Ascending aorta (tissue), 2 donors: ENCODE data around the gene ITGA5. TPM values are rescaled to one million over a fixed set of nuclear protein-coding genes. Genes with fewer than 3 reads are reported as not detected.

ENCODE experiments used
- DNase-seq, 2 donors: peaks; one replicate each; pipeline ENCODE4 v3.0.0-alpha.2; 2019; ENCODE audit warnings: low spot score in 2 of 2
- H3K27ac ChIP-seq, 2 donors: fragments of 200-600 bp; sonication (generic); one replicate each; pipeline ENCODE4 v1.5.1; 2016 to 2017; ENCODE audit warnings: mild to moderate bottlenecking in 1 of 2
- H3K27me3 ChIP-seq: fragments of 200-600 bp; sonication (generic); one replicate; pipeline ENCODE4 v1.5.1; 2017
- H3K36me3 ChIP-seq, 2 donors: fragments of 200-600 bp; sonication (generic); one replicate each; pipeline ENCODE4 v1.5.1; 2016
- H3K4me1 ChIP-seq, 2 donors: fragments of 200-600 bp; sonication (generic); one replicate each; pipeline ENCODE4 v1.5.1; 2016 to 2017; ENCODE audit warnings: mild to moderate bottlenecking in 1 of 2
- H3K4me3 ChIP-seq, 2 donors: fragments of 200-600 bp; sonication (generic); one replicate each; pipeline ENCODE4 v1.5.1; 2016 to 2017; ENCODE audit warnings: mild to moderate bottlenecking in 1 of 2
- H3K9me3 ChIP-seq, 2 donors: fragments of 200-600 bp; sonication (generic); one replicate each; pipeline ENCODE4 v1.5.1; 2016
- CTCF ChIP-seq, 3 experiments: fragments of 200-600 bp in 2 of 3; fragments of 450-650 bp in 1 of 3; sonication (generic) in 2 of 3; IDR thresholded peaks; one replicate each; pipeline ENCODE4 v1.5.1; 2016 to 2019; ENCODE audit warnings: antibody characterized with exemption in 3 of 3, mild to moderate bottlenecking in 1 of 3, moderate library complexity in 1 of 3
- intact Hi-C: fragments of 100-400 bp; cut with DNase I; formaldehyde crosslinking; loops from one replicate; pipeline ENCODE4 v1.15.1; 2023
- total RNA-seq: library from RNA; depleted of rRNA; stranded (reverse); fragments of >200 nt; gene quantifications from one replicate; pipeline ENCODE4 v1.1.0, GENCODE V29; 2016

The ITGA5 gene
- total RNA-seq, 1 donor from 2014 or later = 973 TPM

DNA sequence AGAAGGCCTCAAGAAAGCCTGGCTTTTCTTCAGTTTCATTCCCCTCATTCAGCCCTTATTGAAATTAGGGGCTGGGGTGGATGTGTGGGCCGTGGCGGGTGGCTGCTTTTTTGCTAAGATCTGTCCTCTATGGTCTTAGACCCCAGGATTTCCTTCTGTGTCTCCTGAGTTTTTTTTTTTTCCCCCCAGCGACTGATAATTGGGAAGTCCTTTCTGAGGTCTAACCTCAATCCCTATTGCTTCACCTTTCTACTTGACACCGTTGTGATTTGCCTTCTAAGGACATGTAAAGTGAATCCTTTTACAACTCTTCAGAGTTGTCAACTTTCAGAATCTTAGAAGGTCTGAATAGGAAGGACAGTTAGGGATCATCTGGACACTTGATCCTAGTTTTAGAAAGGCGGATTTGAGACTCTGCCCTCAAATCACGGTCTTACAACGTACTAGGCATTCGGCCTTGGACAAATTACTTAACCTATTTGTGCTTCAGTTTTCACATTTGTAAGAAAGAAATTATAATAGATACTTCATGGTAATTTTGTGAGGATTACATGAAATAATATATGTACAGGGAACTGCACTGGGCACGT lies 59.2 kb downstream of the ITGA5 start:
- Histone ChIP-seq H3K4me1 (peaks cover 0 to 15% of the 10 kb centered on the region in 2 donors), H3K27me3 (no peaks in the 10 kb centered on the region), H3K36me3 (no peaks in the 10 kb centered on the region), H3K27ac (peak overlapping the region; percentile 78 to 80), H3K9me3 (no peaks in the 10 kb centered on the region), H3K4me3 (peak overlapping the region; percentile 59 to 74)
- intact Hi-C loops = loop anchor here (1.0 to 10.0 kb wide), 5 partner anchors 35 to 345 kb away; partner anchors contain the start of gene COPZ1
- no peak for DNase-seq
- no peak for TF ChIP-seq CTCF (IDR thresholded peaks at IDR 0.05)

DNA sequence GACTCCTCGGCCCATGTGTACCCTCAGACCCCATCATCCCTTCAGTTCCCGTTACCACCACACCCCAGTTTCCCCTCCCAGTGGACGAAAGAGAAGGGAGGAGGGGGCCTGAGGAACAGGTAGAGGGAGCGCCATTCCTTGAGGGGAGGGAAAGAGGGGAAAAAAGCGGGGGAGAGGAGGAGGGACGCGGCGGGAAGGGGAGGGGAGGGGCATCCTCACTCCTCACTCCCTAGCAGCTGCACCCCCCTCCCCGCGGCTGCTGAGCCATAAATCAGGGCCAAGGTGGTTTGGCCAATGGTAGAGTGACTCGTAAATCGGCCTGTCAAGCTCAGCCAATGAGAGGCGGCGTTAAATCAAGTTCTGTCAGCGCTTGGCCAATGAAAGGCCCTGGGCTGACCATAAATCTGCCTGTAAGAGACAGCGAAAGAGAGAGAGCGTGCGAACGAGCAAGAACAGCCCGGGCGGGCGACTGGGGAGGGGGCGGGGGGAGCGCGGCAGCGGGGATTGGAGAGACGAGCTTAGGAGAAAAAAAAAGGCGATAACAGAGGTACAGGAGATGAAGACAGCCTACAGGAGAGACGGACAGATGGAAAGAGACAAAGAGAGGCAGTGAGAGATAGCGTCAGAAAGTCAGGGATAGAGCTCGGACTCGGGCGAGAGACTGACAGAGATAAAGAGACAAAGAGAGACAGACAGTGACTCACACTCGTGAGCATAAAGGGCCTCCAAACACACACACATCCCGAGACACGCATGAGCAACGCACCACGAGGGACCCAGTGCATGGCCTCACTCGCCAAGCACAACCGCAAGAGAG lies 59.9 kb downstream of the ITGA5 start:
- Histone ChIP-seq H3K27me3 (no peaks in the 10 kb centered on the region), H3K36me3 (no peaks in the 10 kb centered on the region), H3K4me1 (peaks cover 0 to 15% of the 10 kb centered on the region in 2 donors), H3K9me3 (no peaks in the 10 kb centered on the region), H3K27ac (peak overlapping the region; percentile 78 to 80), H3K4me3 (peak overlapping the region; percentile 59 to 74)
- intact Hi-C loops = loop anchor here (1.0 to 10.0 kb wide), 3 partner anchors 34 to 344 kb away; partner anchors contain the start of gene COPZ1
- DNase-seq = peak; percentile 96 to 99
- no peak for TF ChIP-seq CTCF (IDR thresholded peaks at IDR 0.05)

DNA sequence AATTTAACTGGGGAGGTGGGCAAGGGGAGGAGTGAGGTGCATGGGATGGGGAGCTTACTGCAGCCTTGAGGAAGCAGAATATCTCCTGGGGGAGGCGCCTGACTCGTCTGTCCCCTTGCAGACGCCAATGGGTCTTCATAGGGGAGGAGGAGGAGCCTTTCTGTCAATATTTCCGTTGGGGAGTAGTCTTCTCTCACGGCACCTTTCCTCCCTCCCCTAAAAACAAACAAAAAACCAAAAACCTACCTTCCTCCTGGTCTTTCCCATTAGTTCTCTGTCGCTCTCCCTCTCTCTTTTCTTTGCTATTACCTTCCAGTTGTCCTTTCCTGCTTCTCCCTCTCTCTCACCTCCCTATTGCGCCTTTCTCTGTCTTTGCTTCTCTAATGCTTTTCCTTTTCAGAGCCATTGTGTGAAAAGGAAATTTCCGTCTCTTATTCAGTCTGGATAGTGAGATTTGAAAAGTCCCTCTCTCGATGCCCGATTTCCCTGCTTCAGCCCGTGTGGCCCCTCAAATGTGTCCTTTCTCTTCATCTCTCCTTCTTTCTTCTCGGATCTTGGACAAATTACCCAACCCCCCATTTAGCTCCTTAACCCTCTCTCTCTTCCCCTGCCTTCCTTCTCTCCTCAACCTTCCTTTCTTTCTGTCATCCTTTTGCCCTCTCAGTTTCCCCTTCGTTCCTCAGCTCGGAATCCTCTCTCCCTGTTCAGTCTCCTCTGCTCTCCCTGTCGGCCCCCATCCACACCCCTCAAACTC lies 60.7 kb downstream of the ITGA5 start:
- Histone ChIP-seq H3K36me3 (no peaks in the 10 kb centered on the region), H3K27ac (peak overlapping the region; percentile 78 to 80), H3K4me1 (peaks cover 0 to 16% of the 10 kb centered on the region in 2 donors), H3K9me3 (no peaks in the 10 kb centered on the region), H3K27me3 (no peaks in the 10 kb centered on the region), H3K4me3 (peak overlapping the region; percentile 59 to 74)
- DNase-seq = no peak
- intact Hi-C loops = loop anchor here (10.0 kb wide), 1 partner anchor 344 kb away; no protein-coding TSS in a partner anchor
- no peak for TF ChIP-seq CTCF (IDR thresholded peaks at IDR 0.05)

GRCh38 chr12:54357506-54358190 lies 61.4 kb downstream of the ITGA5 start:
- Histone ChIP-seq H3K4me1 (peaks cover 0 to 23% of the 10 kb centered on the region in 2 donors), H3K4me3 (no peak overlapping the region), H3K36me3 (no peaks in the 10 kb centered on the region), H3K27ac (no peak overlapping the region), H3K9me3 (no peaks in the 10 kb centered on the region), H3K27me3 (no peaks in the 10 kb centered on the region)
- no peak for DNase-seq
- no peak for TF ChIP-seq CTCF (IDR thresholded peaks at IDR 0.05)
- intact Hi-C loops = loop anchor here (10.0 kb wide), 1 partner anchor 343 kb away; no protein-coding TSS in a partner anchor

GRCh38 chr12:54356951-54357356 lies 62.1 kb downstream of the ITGA5 start:
- H3K9me3 ChIP-seq = no peaks in the 10 kb centered on the region
- no peak for TF ChIP-seq CTCF (IDR thresholded peaks at IDR 0.05)
- intact Hi-C loops = loop anchor here (10.0 kb wide), 1 partner anchor 342 kb away; no protein-coding TSS in a partner anchor
- no peaks in the 10 kb centered on the region for H3K27me3 ChIP-seq
- no peak overlapping the region for H3K4me3 ChIP-seq
- no peaks in the 10 kb centered on the region for H3K36me3 ChIP-seq
- H3K4me1 ChIP-seq = peaks cover 6 to 29% of the 10 kb centered on the region in 2 donors
- DNase-seq = no peak
- H3K27ac ChIP-seq = no peak overlapping the region
